Upper lobe of left lung (tissue), 6 donors: ENCODE measurements around the gene PDCD7. TPM values are rescaled to one million over a fixed set of nuclear protein-coding genes. Genes with fewer than 3 reads are reported as not detected.

Experiments
- ATAC-seq, 2 donors: fragments of 200-7000 bp; cut with Tn5 transposase; one replicate each; pipeline ENCODE4 v1.9.1; 2022; ENCODE audit warnings: mild to moderate bottlenecking in 2 of 2, moderate library complexity in 2 of 2; ENCODE audit not compliant: low FRiP score in 2 of 2
- DNase-seq, 2 donors: peaks; one replicate each; pipeline ENCODE4 v3.0.0-alpha.2; 2019 to 2020
- H3K27ac ChIP-seq, 4 donors: fragments of 200-600 bp; sonication (generic); one replicate each; pipeline ENCODE4 v1.5.1; 2016 to 2019
- H3K27me3 ChIP-seq, 4 donors: fragments of 200-600 bp; sonication (generic); one replicate each; pipeline ENCODE4 v1.5.1; 2017 to 2019
- H3K36me3 ChIP-seq, 4 donors: fragments of 200-600 bp; sonication (generic); one replicate each; pipeline ENCODE4 v1.5.1; 2016 to 2019
- H3K4me1 ChIP-seq, 4 donors: fragments of 200-600 bp; sonication (generic); one replicate each; pipeline ENCODE4 v1.5.1; 2018 to 2019
- H3K4me3 ChIP-seq, 4 donors: fragments of 200-600 bp; sonication (generic); one replicate each; pipeline ENCODE4 v1.5.1; 2017 to 2019; ENCODE audit warnings: mild to moderate bottlenecking in 2 of 4, moderate library complexity in 1 of 4
- H3K9me3 ChIP-seq, 4 donors: fragments of 200-600 bp; sonication (generic); one replicate each; pipeline ENCODE4 v1.5.1; 2018 to 2019
- CTCF ChIP-seq, 6 experiments: fragments of 450-650 bp in 4 of 6; fragments of 200-600 bp in 2 of 6; sonication (generic) in 2 of 6; IDR thresholded peaks; one replicate each; pipeline ENCODE4 v1.5.1; 2016 to 2019; ENCODE audit warnings: antibody characterized with exemption in 6 of 6
- EP300 ChIP-seq, 4 donors: sonication (generic); formaldehyde crosslinking; IDR thresholded peaks; one replicate each; pipeline ENCODE4 v1.5.1; 2017; ENCODE audit warnings: antibody characterized with exemption in 4 of 4, control low read depth in 2 of 4
- POLR2A ChIP-seq, 4 donors: fragments of 450-650 bp; IDR thresholded peaks; one replicate each; pipeline ENCODE4 v1.5.1; 2016 to 2017; ENCODE audit warnings: antibody characterized with exemption in 4 of 4, mild to moderate bottlenecking in 2 of 4
- POLR2AphosphoS5 ChIP-seq, 2 donors: sonication (generic); formaldehyde crosslinking; IDR thresholded peaks; one replicate each; pipeline ENCODE4 v1.5.1; 2017; ENCODE audit warnings: antibody characterized with exemption in 2 of 2
- WGBS, 2 donors: methylation state at CpG; one replicate each; pipeline ENCODE4 v1.1.5; 2017 to 2018; 5-methylcytosine and 5-hydroxymethylcytosine counted together
- total RNA-seq, 6 donors: library from RNA; depleted of rRNA in 4 of 6; stranded (reverse); fragments of >200 nt in 4 of 6; gene quantifications; one replicate each; pipeline versions ENCODE4 v1.1.0 to v1.2.1, GENCODE V29; 2016 to 2021
- donor health status: DM: no; HTN: no; CAD: no; lungs with moderate emphysema.
- donor health status: DM: no; HTN: yes; CAD: no; lungs with severe emphysema.

The PDCD7 gene
- total RNA-seq, 6 donors from 2014 or later: 14.9 to 38.8 (median 20.0) TPM

- no peaks in the 10 kb centered on the region for H3K9me3 ChIP-seq
- TF ChIP-seq POLR2AphosphoS5 (IDR thresholded peaks at IDR 0.05): no peak
- TF ChIP-seq EP300 (IDR thresholded peaks at IDR 0.05): no peak
- TF ChIP-seq CTCF (IDR thresholded peaks at IDR 0.05): no peak
- no peak for TF ChIP-seq POLR2A (IDR thresholded peaks at IDR 0.05)
- peaks cover 22 to 91% (median 56%) of the 10 kb centered on the region in 4 donors for H3K36me3 ChIP-seq
- peaks cover 0 to 6% (median 5%) of the 10 kb centered on the region in 4 donors for H3K4me1 ChIP-seq
- no peaks in the 10 kb centered on the region for H3K27me3 ChIP-seq
- no peak overlapping the region for H3K27ac ChIP-seq
- no peak for ATAC-seq
- no peak for DNase-seq
- H3K4me3 ChIP-seq: no peak overlapping the region
Measured at GRCh38 chr15:65176056-65176455, 42.4 kb upstream of the PDCD7 start.

- TF ChIP-seq POLR2AphosphoS5 (IDR thresholded peaks at IDR 0.05) (no peak), CTCF (IDR thresholded peaks at IDR 0.05) (no peak), EP300 (IDR thresholded peaks at IDR 0.05) (no peak), POLR2A (IDR thresholded peaks at IDR 0.05) (no peak)
- Histone ChIP-seq H3K4me1 (peaks cover 0 to 6% (median 5%) of the 10 kb centered on the region in 4 donors), H3K9me3 (no peaks in the 10 kb centered on the region), H3K27ac (no peak overlapping the region), H3K36me3 (peaks cover 22 to 90% (median 60%) of the 10 kb centered on the region in 4 donors), H3K27me3 (no peaks in the 10 kb centered on the region), H3K4me3 (no peak overlapping the region)
- 92 to 96% methylated on average over 5 of the region's 5 CpGs for WGBS, 2 donors
- no peak for ATAC-seq
- DNase-seq: no peak
Measured at GRCh38 chr15:65175511-65175910, 41.9 kb upstream of the PDCD7 start.

GRCh38 chr15:65174509-65174908 lies 40.9 kb upstream of the PDCD7 start:
- 91 to 94% methylated on average over 5 of the region's 5 CpGs for WGBS, 2 donors
- TF ChIP-seq EP300 (IDR thresholded peaks at IDR 0.05) (no peak), CTCF (IDR thresholded peaks at IDR 0.05) (no peak), POLR2A (IDR thresholded peaks at IDR 0.05) (no peak), POLR2AphosphoS5 (IDR thresholded peaks at IDR 0.05) (no peak)
- Histone ChIP-seq H3K27me3 (no peaks in the 10 kb centered on the region), H3K4me3 (no peak overlapping the region), H3K36me3 (peaks cover 26 to 96% (median 69%) of the 10 kb centered on the region in 4 donors), H3K9me3 (no peaks in the 10 kb centered on the region), H3K27ac (no peak overlapping the region), H3K4me1 (peaks cover 0 to 6% (median 2%) of the 10 kb centered on the region in 4 donors)
- DNase-seq (no peak), ATAC-seq (no peak)

- no peak for TF ChIP-seq POLR2A (IDR thresholded peaks at IDR 0.05)
- no peak for TF ChIP-seq EP300 (IDR thresholded peaks at IDR 0.05)
- TF ChIP-seq POLR2AphosphoS5 (IDR thresholded peaks at IDR 0.05): no peak
- no peak for TF ChIP-seq CTCF (IDR thresholded peaks at IDR 0.05)
- H3K4me3 ChIP-seq: no peak overlapping the region
- ATAC-seq (no peak), DNase-seq (no peak)
- H3K36me3 ChIP-seq: peaks cover 22 to 86% (median 60%) of the 10 kb centered on the region in 4 donors
- H3K27ac ChIP-seq: no peak overlapping the region
- H3K4me1 ChIP-seq: peaks cover 0 to 4% (median 0%) of the 10 kb centered on the region in 4 donors
- H3K27me3 ChIP-seq: no peaks in the 10 kb centered on the region
- WGBS, 2 donors: 90 to 96% methylated on average over 5 of the region's 5 CpGs
- no peaks in the 10 kb centered on the region for H3K9me3 ChIP-seq
Measured at GRCh38 chr15:65172531-65172930, 38.9 kb upstream of the PDCD7 start.

- Histone ChIP-seq H3K9me3 (no peaks in the 10 kb centered on the region), H3K27me3 (no peaks in the 10 kb centered on the region), H3K27ac (no peak overlapping the region), H3K4me3 (no peak overlapping the region), H3K4me1 (no peaks in the 10 kb centered on the region), H3K36me3 (peaks cover 11 to 80% (median 51%) of the 10 kb centered on the region in 4 donors)
- DNase-seq (no peak), ATAC-seq (no peak)
- no peak for TF ChIP-seq CTCF (IDR thresholded peaks at IDR 0.05)
- no peak for TF ChIP-seq POLR2A (IDR thresholded peaks at IDR 0.05)
- TF ChIP-seq POLR2AphosphoS5 (IDR thresholded peaks at IDR 0.05): no peak
- no peak for TF ChIP-seq EP300 (IDR thresholded peaks at IDR 0.05)
- 95 to 97% methylated on average over 5 of the region's 5 CpGs for WGBS, 2 donors
Measured at GRCh38 chr15:65171428-65171827, 37.8 kb upstream of the PDCD7 start.
